ENCODE results near the gene DEFB114.

Gene DEFB114

DNA sequence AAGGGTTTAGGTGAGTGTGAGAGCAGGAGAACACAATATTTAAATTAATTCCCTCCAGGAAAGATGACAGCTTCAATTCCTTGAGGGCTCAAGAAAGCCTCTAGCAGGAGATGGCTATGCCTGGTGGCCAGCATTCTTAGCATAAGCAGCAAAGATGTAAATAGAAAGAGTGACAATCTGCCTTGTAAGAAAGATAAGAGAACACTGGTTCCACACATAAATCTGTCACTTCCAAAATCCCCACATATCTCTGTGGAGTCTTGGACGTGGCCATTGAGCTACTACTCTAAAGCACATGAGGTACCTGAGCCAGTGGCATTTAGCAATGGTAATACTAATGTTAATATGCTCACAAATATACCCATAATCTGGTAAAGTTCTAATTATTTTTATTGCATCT, 29.2 kb downstream of the DEFB114 start:
- DNase-seq, result no peak

GRCh38 chr6:49933526-49933925, 30.4 kb downstream of the DEFB114 start:
- no peak for DNase-seq

- DNase-seq, result no peak
These were observed 34.6 kb downstream of the DEFB114 start for GRCh38 chr6:49929340-49929739.

- DNase-seq, result no peak
These were observed 40.1 kb downstream of the DEFB114 start for GRCh38 chr6:49923826-49924225.

DNA sequence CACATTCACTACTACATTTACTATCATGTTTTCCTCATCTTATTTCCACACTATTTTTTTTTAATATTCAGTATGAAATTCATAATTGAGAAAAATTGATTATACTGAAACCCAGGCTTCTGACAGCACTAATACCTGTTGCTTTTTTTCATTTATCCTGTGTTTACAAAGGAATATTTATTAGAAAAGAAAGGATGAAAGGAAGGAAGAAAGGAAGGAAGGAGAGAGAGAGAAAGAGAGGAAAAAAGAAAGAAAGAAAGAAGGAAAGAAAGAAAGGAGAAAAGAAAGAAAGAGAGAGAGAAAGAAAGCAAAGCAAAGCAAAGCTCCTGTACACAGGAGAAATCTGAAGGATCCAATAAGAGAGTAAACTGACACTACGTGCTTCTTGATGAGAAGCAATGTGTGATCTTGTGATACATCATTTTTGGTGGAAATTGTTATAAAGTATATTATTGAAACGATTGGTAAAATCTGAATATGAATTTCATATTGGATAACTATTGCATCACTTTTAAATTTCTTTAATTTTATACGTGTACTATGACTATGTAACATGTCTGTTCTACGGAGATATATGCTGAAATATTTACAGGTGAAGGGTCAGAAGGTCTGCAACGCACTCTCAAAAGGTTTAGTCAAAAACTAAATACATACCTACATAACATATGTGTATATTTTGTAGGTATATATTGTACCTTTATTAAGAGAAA, 43.9 kb downstream of the DEFB114 start:
- DNase-seq, result no peak

GRCh38 chr6:49919261-49919660, 44.7 kb downstream of the DEFB114 start:
- no peak for DNase-seq

- DNase-seq, result no peak
These were observed 45.2 kb downstream of the DEFB114 start for GRCh38 chr6:49918787-49919186.

DNA sequence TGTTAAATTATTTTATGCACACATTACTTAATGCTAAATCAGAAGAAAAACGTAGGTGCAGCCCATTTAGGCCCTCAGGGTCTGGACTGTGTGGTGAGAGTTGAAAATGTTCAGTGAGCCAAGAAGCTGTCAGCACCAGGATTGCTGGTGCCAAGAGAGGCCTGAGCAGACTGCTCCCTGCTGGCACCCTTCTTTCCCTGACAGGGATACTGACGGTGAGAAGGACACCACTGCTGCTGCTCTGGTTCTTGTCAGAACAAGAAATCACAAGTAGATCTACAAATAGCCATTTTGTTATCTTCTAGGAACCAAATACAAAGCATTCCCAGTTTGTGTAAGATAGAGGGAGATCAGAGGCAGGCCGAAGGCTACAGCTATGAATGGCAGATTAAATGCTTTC, 48.9 kb downstream of the DEFB114 start:
- DNase-seq, result peak; percentile 37 to 77

- DNase-seq, result no peak
These were observed 50.2 kb downstream of the DEFB114 start for GRCh38 chr6:49913636-49914375.

DNA sequence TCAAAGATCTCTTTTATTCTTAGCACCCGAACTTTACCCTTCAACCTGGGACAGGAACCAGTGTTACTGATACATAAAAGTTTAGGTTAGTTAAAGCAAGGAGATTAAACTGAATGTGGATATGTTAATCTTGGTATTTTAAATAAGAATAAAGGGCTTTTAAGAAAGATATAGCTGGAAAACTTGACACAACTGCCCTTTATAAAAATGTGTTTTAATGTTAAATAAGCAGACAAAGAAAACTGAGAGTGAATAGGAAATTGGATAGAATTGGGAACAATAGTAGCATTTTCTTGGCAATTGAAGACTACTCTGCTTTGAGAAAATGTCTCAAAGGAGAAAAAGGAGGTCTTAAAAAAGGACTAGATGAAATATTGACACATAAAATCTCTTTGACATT, 51.8 kb downstream of the DEFB114 start:
- no peak for DNase-seq

GRCh38 chr6:49911252-49911651, 52.7 kb downstream of the DEFB114 start:
- DNase-seq, result no peak

Measured in NCI-H446 (cell line).